HG03064 (cell line): ENCODE results near the gene TRABD.

Experiments
- ATAC-seq: cut with Tn5 transposase; IDR thresholded peaks from one replicate; pipeline ENCODE4 v1.9.1; 2021; ENCODE audit warnings: low read depth; ENCODE audit not compliant: unreplicated experiment

TRABD gene

GRCh38 chr22:50233223-50233622 lies 47.5 kb downstream of the TRABD start:
- no peak for ATAC-seq

GRCh38 chr22:50236731-50237409 lies 51.2 kb downstream of the TRABD start:
- no peak for ATAC-seq

- no peak for ATAC-seq
Observed at GRCh38 chr22:50238755-50239154, 53.0 kb downstream of the TRABD start.

DNA sequence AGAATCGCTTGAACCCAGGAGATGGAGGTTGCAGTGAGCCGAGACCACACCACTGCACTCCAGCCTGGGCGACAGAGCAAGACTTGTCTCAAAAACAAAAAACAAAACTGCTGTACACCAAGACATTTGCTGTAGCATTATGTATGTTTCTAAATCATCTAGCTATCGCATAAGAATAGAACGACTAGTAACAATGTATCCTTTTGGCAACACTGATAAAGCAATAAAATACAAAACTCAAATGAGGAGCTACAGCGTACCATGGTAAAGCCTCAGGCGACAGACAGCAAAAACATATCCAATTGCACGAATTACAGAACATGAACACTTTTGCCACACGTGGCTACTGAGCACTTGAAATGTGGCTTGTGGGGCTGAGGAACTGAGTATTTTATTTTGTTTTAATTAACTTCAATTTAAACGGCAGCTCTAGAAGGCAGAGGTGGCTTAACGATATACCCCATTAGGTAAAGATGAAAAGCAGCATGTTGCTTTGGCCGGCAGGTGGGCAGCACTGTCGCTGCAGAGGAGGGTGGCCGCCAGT lies 56.8 kb downstream of the TRABD start:
- no peak for ATAC-seq

DNA sequence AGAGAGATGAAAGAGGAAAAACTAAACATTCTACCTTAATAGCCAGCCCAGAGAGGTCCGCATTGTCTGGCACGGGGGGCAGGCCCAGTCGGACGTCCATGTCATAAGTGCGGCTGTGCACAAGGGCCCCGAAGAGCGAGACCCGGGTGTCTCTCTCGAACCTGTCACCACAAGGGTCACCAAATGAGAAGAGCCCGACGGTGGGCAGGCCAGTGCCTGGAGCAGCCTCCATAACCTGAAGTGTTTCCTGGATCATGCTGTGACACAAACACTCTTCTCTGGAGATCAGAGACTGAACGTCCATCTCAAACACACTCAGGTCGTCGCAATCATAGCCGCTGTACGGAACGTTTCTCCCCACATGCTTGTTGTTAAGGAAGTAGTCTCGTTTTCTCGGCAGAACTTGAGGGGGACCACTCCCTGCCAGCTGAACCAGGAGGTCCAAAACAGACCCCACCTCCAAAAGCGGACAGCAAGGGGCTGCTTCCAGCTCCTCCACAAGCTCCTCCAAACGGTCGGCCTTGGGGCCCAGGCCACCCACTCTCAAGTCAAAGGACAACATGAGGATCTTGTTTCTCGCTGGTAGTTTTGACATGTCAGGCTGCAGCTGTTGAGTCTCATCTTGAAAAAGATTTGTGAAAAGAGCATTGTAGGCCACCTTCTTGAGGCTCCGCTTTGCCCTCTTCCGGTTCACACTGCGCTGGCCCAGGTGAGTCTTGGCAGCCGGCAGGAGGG lies 58.1 kb downstream of the TRABD start:
- no peak for ATAC-seq

- peak; percentile 63 for ATAC-seq
Observed at GRCh38 chr22:50244420-50245213, 58.9 kb downstream of the TRABD start, which contains the start of gene TUBGCP6. TUBGCP6 (minus strand) TSS chr22:50245023; CDS start chr22:50244459, 564 bp downstream.

DNA sequence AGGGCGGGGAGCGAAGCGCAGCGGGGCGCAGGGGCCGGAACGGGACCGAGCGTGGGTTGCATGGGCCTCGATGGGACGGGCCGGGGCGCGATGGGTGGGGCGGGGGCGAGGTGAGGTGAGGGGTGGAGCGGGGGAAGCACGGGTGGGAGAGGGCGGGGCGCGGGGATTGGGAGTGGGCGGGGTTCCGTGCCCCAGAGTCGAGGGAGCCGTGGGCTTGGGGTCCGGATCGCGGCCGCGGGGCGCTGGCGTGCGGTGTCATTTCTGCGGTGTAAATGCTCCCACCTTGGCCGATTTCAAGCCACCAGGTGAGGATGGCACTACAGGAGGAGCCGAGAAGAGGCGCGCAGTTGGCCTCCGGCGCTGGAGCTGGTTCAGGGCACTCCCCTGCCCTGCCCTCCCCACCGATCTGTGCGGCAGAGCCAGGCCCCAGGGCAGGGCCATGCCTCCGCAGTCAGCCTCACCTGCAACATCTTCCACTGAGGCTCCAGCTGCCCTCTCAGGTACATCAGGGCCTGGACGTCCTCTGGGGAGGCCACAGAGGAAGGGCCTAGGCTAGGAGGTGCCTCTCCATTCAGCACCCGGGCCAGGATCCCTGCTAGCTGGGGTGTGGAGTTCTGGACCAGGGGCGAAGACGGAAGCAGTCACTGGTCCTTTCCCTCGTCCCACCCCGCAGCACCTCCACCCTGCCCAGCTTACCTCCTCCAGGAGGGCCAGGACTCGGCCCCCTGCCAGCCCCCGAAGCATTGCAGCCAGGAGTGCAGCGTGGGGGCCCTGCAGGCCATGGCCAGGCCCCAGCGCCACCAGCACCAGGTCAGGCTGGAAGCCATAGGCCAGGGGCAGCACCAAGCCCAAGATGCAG lies 59.7 kb downstream of the TRABD start:
- ATAC-seq, result no peak

- ATAC-seq, result no peak
Observed at GRCh38 chr22:50246242-50247175, 60.8 kb downstream of the TRABD start.

DNA sequence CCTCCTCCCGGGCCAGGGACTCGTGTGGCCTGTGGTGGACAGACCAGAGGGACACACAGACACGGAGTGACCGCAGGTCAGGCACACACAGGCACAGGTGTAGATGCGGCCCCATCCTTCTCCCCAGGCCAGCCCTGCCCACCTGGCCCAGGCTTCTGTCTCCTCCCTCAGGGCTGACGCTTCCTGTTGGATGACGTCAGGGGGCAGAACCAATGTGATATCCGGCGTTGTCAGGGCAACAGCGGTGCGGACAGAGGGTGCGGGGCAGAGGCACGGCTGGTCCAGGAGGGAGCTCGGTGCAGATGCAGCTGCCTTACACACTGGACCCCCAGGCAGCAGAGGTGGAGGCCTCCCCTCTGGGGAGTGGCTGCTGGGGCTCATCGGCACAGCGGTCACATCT lies 62.0 kb downstream of the TRABD start:
- no peak for ATAC-seq

- no peak for ATAC-seq
Observed at GRCh38 chr22:50248196-50249081, 62.7 kb downstream of the TRABD start.
